HG03139 (cell line): Measurements from ENCODE around the gene CSK.

ENCODE experiments used
- ATAC-seq: cut with Tn5 transposase; IDR thresholded peaks from one replicate; pipeline ENCODE4 v1.9.1; 2021; ENCODE audit not compliant: unreplicated experiment

CSK gene

DNA sequence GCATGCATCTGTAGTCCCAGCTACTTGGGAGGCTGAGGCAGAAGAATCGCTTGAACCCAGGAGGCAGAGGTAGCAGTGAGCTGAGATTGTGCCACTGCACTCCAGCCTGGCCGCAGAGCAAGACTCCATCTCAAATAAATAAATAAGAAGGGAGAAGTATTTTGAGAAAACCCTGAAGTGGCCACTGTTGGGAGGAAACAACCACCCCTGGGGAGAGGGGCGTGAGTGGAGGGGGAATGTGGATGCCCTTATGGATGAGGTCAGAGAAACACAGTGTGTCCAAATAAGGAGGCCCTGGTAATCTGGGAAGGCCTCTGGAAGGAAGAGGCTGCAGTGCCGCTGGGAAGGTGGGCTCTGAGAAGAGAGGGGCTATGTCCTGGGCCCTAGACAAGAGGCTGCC, 40.4 kb downstream of the CSK start:
- no peak for ATAC-seq

DNA sequence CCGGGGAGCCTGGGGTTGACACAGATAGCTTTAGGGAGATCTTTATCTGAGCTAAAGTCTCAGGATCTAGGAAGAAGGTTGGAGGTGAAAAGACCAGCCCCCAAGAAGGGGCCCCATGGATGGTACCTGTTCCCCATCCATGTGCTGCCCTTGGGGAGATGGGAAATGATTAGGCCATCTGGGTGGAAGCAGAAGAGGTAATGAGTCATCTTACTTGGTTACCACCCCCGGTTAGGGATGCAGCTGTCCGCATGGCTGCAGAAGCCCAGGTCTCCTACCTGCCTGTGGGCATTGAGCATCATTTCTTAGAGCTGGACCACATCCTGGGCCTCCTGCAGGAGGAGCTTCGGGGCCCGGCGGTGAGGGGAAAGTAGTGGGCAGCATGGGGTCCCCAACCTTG, 41.4 kb downstream of the CSK start:
- no peak for ATAC-seq

DNA sequence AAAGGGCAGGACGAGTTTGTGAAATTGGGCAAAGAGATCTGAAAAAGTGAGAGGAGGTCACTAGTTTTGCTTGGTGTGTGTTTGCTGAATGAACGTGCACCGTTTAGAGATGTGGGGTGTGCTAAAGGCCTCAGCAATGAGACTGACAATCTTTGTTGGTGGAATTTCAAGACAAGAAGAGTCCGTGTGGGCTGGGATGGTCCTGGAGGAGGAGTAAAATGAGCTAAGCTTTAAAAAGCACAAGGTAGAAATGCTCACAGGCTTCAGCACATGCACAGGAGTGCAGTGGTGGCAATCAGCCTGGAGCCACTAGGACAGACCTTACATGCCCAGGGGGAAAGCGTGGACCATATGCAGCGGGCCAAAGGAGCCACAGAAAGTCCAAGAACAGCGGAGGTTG, 43.1 kb downstream of the CSK start:
- no peak for ATAC-seq

DNA sequence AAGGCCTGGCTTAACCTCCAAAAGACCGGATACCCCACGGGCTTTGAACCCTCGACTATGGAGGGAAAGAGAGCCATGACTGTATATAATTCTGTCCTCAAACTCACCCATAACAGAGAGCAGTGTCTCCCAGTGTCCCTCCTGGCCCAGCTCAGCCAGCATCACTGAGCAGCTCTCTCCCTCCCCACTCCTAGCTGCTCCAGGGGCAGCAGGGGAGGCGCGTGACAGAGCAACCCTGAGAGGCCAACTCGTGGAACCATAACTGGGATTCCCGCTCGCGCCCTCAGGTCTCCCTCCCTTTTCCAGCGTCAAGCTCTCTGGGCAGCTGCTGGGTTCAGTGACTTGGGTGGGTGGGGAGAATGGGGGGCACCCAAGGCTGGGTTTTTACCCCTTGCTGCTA, 44.0 kb downstream of the CSK start:
- ATAC-seq = no peak

DNA sequence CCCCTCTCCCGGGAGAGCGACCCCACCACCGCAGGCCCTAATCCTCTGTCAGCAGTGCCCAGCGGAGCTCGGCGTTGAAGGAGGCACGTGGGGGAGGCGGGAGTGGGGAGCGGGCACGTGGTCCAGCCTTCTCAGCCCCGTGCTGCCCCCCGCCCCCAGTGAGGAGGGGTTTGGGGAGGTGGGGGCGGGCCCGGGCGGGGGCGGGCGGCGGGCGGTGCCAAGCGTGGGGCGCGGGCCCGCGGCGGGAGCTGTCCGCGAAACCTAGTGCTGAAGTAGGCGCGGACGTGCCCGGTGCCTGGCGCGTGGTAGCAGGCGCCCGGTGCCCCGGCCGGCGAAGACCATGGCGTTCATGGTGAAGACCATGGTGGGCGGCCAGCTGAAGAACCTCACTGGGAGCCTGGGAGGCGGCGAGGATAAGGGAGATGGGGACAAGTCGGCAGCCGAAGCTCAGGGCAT, 44.5 kb downstream of the CSK start, which contains the start of gene CPLX3:
TSS of gene CPLX3 (plus strand) at position 264 of the 456 bp plus-strand sequence. CDS start at position 341, 77 bp downstream.
- ATAC-seq = no peak

DNA sequence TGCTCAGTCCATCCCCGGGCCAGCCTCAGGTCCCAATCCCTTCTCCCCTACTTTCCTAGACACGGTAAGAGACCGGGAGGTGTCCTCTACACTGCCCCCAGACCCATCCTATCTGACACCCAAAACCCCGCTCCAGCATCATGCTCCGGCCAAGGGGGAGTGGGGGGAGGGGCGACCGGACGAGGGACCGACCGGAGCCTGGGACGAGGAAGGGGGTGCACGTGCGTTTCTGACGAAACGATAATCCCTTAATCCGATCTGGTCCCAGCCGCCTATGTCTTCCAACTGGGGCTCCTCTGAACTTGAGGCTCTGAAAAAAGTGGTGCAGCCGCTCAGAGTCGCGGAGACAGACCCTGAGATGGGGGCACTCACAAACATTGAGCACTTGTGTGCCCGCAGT, 45.0 kb downstream of the CSK start:
- ATAC-seq = no peak

DNA sequence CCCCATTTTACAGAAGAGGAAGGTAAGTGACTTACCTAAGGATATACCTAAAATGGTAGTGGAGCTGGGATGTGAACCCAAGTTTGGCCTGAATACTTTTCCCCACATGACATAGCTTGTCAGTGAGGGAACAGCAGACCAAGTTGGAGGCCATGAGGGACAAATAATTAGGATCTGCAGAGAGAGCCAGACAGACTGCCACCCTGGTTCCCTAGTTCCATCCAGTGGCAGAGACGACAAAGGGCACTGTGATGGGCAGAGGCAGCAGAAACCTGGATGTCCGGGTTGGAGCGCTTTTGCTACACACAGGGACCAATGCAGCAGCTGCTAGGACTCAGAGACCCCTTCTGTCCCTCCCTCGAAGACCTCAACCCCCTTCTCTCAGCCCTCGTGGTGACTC, 45.7 kb downstream of the CSK start:
- no peak for ATAC-seq

DNA sequence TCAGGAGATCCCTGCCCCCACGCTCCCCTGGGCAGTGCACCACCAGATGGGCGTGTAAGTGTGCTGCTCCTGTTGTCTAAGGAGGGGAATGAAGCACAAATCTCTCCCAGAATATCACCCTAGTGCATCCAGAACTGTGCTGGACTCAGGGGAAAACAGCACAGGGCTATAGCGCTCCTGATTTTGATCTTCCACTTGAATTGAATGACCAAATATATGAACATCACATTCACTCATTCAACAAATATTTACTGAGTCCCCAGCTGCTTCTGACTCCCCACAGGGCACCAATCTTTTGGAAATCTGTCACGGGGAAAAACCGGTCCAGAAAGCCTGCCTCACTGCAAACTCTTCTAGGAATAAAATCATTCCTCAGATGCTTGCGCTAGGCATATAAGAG, 47.0 kb downstream of the CSK start:
- ATAC-seq = no peak

DNA sequence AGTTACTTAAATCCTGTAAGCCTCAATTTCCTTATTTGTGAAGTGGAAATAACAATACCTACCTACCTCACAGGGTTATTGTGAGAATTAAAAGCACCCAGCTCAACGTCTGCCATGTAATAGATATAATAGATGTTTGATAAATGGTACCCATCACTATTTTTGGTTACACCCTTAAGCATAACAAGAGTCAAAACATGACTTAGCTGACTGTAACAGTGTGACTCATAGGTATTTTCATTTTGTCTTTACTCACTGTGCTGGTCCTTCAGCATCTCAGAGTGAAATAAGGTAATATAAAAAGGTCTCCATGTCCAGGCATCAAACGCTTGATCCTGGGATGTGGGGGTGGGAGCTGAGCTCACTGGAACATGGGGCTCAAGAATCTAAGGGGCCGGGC, 47.6 kb downstream of the CSK start:
- ATAC-seq = no peak

DNA sequence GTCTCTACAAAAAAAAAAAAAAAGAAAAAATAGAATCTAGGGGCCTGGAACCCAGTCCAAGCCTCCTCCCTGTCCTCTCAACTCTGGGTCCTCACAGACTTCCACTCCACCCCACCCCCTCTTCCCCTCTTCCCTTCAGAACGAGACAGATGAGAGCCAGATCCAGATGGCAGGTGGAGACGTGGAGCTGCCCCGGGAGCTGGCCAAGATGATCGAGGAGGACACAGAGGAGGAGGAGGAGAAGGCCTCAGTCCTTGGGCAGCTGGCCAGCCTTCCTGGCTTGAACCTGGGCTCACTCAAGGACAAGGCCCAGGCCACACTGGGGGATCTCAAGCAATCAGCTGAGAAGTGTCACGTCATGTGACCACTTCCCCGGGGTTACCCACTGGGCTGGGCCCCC, 48.1 kb downstream of the CSK start:
- ATAC-seq = no peak

DNA sequence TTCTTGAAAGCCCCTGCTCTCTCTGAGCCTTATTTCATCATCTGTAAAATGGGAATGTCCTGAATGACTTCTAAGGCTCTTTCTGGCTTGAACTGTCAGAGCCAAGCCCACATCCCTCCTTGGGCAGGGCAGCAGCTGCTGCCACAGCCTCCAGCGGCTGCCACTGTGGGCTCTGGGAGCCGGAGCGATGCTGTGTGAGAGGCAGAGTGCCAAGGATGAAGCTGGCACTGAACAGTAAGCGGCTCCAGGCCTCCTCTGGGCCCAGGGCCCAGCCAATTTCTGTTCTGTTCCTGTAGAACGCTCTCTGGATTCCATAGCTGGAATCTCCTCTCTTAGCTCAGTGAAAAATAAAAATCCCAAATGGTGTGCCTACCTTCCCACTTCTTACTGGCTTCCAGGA, 49.0 kb downstream of the CSK start:
- no peak for ATAC-seq

DNA sequence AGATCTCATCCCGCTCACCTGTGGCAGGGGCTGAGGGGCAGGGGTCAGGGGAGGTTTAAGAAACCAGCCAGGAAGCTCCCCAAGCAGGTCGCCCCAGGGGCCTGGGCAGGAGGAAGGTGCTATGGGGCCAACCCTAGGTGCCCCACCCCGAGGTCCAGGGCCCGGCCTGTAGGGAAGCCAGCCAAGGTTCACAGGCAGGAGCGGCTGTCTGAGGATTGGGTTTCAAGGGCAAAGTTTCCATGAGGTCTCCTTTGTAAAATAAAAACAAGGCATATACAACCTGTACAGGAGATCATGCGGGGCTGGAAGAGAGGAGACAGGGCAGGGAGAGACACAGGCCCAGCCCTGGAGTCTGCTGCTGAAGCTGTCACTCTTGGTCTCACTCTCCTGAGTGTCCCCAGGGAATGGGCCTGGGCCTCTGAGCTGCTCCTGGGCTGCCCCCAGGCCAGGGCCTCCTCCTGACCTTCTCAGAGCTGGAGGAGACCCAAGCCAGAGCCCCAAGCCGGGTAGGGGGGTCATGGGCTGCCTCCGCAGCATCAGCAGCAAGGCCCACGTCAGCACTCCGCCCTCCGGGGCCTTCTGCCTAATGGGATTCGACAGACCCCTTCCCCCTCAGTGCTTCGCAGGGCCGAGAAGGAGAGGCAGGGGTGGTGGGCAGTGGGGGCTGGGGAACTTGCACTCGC, 50.1 kb downstream of the CSK start:
- no peak for ATAC-seq

DNA sequence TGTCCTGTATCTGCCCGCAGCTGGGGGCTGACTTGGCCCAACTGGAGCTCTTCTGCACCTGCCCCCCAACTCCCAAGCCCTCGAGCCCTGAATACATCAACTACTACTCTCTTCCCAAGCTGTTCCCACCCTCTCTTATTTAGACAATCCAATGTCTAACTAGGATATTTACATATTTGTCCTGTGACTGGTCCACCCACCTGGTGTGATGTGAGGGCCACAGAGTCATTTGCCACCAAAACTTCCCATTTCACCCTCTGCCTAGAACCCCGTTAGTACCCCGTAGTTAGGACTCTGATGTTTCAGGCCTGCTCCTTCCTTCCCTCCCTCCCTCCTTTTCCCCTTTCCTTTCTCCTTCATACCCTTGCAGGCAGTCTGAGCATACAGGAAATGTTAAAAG, 50.9 kb downstream of the CSK start:
- ATAC-seq = no peak

DNA sequence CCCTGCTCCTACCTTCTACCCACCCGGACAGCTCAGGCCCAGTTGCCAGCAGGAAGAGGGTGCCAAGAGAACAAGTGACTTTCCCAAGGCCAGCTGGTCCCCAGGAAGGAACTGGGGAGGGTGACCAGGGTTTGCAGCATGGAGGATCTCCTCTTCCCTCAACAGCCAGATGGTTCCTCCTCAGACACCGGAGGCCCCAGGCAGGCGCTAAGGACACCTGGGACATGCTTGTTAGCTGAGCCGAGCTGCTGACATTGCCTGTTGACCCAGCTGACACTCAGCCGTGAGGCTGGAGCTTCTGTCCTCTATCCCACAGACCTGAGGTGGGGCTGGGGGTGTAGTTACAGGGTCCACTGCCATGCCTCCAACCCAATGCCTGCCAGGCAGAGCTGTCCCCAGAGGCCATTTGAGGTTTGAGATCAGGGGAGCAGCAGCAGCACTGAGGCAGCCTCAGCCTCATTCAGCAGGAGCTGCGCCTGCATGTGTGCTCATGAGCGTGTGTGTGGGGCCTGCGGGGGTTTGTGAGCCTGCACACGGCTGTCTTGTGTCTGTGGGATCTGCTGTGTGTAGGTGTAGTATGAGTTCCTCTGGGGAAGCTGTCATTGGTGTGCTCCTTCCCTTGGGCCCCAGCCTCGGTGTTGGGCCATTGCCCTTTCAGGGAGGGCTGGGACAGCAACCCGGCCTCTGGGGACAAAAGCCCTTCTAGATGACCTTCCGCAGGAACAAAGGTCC, 51.7 kb downstream of the CSK start:
- no peak for ATAC-seq

DNA sequence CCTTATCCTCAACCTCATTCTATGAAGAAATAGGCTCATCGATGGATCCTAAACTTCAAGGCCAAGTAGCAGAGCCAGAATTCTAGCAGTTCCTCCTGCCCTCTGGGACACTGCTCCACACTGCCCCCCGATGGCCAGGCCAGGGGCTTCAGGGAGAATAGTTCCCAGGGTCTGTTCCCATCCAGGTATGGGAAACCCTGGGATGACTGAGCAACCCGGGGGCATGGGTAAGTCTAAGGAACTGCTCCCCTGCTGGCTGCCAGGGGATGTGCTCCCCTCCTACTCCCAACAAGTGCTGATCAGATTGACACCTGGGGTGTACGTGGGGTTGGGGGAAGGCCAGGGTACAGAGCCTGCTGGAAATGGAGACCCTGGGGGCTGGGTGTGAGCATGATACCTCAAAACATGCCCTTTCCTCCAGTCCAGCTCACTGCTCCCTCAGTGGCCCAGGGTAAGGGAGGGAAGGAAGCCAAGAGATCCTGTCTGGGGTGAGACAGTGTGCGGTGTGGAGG, 53.5 kb downstream of the CSK start:
- ATAC-seq = no peak

DNA sequence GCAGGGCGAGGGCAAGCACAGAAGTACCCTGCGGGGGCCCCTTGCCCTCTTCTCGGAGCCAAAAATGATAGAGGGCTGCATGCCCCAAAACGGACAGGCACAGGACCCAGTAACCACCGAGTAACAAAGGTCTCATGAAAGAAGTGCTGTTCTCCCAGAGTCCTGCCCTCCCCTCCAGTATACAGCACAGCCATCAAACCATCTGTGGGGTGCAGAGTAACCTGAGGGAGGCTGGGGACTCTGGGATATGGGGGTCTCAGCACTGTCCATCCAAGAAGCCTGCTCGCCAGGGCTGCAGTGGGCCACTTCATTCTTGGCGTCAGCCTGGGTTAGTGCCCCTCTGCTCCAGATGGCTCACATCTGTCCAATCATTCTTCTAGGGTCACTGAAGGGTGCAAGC, 55.0 kb downstream of the CSK start:
- no peak for ATAC-seq

DNA sequence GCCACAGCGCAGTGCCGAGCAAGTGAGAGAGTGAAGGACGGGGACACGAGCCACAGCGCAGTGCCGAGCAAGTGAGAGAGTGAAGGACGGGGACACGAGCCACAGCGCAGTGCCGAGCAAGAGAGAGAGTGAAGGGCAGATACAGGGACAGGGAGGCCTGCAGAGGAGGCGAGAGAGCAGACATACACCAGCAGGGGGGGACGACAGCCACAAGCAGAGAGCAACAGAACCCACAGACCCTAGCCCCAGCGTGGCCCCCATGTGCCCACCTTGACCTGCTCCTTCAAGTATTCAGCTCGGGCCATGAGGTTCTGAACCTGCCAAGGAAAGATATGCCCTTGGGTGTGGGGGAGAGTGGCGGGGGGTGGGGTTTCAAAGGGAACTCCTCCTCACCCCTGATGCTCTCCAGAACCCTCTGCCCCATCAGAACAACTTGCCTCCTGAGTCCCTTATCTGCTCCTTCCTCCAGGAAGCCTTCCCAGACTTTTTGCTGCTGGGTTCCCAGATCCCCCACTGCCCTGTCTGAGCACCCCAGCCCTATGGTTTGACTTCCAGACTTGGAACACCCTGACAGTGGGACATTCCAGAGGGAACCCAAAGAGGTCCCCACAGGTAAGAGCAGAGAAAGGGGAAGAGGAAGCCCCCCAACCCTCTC, 55.7 kb downstream of the CSK start:
- no peak for ATAC-seq

DNA sequence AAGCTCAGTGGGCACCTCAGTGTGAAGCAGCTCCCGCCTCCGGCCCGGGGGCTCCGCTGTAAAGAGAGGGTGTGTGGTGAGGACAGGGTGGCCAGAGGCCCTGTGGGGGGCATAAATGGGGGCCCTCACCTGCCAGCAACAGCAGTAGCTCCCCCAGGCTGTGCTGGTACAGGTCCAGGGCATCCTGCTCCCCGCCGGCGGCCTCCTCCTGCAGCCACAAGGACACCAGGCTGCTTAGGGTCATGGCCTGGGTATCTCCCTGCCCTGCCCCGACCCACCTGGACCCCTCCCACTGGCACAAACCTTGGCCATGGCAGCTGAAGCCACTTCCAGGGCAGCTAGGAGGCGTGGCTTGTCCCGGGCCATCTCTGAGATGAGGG, 56.2 kb downstream of the CSK start:
- ATAC-seq = no peak

DNA sequence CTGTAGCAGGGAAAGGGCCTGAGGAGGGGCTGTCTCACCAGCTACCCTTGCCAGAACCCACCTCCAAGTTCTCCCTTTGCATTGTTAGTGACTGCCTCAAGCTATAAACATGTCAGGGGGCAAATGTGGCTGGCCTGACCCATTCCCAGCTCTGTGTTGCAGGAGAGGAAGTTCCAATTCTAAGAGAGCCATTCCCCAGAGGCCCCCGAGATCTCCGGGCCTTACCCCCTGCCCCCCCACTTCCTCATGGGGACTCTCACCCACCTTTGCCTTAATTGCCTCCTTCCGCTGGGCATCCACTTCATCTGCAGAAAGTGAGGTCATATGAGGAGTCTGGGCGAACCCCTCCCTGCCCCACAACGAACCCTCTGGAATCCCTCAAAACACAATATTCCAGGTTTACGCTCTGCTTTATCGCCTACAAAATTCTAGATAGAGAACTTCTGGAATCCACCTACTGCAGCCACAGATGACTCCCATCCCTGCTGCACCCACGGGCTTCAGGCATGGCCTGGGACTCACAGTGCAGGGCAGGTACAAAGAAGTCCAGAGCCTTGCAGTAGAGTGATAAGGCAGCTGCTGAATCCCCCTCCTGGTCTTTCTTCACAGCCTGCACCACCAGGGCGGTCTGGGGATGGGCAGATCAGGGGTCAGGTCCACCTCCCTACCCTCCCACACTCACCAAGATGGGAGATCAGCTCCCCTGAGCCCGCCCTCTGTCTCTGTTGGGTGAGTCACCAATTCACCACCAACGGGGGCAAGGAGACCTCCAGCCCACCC, 57.1 kb downstream of the CSK start:
- ATAC-seq = no peak

DNA sequence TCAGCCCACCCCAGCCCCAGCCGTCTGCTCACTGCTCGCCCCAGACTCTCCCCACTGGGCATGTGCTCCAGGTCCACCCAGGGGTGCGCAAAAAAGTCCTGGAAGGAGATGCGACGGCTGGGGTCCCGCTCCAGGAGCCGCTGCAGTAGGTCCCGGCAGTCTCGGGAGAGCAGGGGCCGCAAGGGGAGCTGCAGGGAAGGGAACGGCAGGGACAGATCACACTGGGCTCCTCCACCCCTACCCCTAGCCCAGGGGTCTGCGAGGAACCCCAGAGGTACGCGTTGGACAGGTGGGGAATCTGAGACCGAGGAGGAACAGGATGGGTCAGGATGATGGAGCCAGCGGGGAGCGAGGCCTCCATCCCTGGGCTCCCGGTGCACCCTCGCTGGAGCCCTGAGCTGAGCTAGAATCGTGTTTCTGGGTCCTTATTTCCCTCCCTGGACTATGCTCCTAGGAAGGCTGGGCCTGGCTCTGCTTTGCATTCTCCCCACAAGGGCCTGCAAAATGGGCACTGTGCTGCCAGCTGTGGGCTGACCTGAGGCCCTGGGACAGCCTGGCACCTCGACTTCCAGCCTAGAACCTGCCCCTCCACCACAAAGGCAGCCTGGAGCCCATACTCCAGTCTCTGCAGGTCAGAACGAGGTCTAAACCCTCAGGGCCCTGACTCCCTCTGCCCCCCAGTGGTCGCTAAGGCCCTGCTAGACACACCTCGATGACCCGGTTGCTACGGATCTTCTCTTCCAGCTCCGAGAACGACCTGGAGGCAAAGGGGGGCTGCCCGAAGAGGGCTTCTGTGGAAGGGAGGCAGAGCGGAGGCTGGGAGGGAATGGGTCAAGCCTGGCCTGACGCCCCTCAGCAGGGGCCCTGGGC, 57.9 kb downstream of the CSK start:
- no peak for ATAC-seq
